HCT116 (cell line): ENCODE results near the gene ZNRF4. TPM values are rescaled to one million over a fixed set of nuclear protein-coding genes. Genes with fewer than 3 reads are reported as not detected.

ENCODE experiments used
- CBX3 ChIP-seq: IDR thresholded peaks from 2 replicates; pipeline ENCODE4 v1.6.1; 2012; ENCODE audit warnings: low read depth
- CEBPB ChIP-seq: IDR thresholded peaks from 2 replicates; pipeline ENCODE4 v1.6.1; 2012; ENCODE audit warnings: low read depth
- ELF1 ChIP-seq: IDR thresholded peaks from 2 replicates; pipeline ENCODE4 v1.6.1; 2012; ENCODE audit warnings: low read depth, borderline replicate concordance
- FOSL1 ChIP-seq: IDR thresholded peaks from 2 replicates; pipeline ENCODE4 v1.6.1; 2012; ENCODE audit warnings: low read depth
- JUND ChIP-seq: IDR thresholded peaks from 2 replicates; pipeline ENCODE4 v1.6.1; 2012
- POLR2A ChIP-seq: IDR thresholded peaks from 2 replicates; pipeline ENCODE4 v1.7.0; 2011; ENCODE audit warnings: borderline replicate concordance; ENCODE audit not compliant: insufficient read depth, insufficient read length; ENCODE audit errors: extremely low read depth
- ZNF274 ChIP-seq: fragments of 200-500 bp; sonication (Bioruptor generic); IDR thresholded peaks from 2 replicates; pipeline ENCODE4 v1.6.1; 2014; ENCODE audit warnings: mild to moderate bottlenecking, low read depth, low read length, inconsistent platforms
- total RNA-seq: library from RNA; stranded (reverse); gene quantifications from one replicate; pipeline ENCODE4 v1.2.1, GENCODE V29; 2021; ENCODE audit not compliant: unreplicated experiment
- TF ChIP-seq, protein P1 (sequence below): IDR thresholded peaks from 2 replicates; pipeline ENCODE4 v1.6.1; 2012; ENCODE audit warnings: low read depth
- TF ChIP-seq, protein P2 (sequence below): IDR thresholded peaks from 2 replicates; pipeline ENCODE4 v1.6.1; 2012
- TF ChIP-seq, protein P3 (sequence below), 3 experiments: fragments of 200-600 bp in 1 of 3; sonication (generic) in 1 of 3; IDR thresholded peaks in 2 of 3; conservative IDR thresholded peaks in 1 of 3; 2 replicates each; pipeline ENCODE4 v1.5.1; 2012 to 2017; ENCODE audit warnings: low read depth in 2 of 3, low read length in 2 of 3, antibody characterized with exemption in 1 of 3, borderline replicate concordance in 1 of 3, control low read depth in 1 of 3, mild to moderate bottlenecking in 1 of 3, mixed read lengths in 1 of 3, mixed run types in 1 of 3, moderate library complexity in 1 of 3; ENCODE audit not compliant: insufficient read depth in 1 of 3

ZNRF4 gene
- total RNA-seq, 1 experiment from 2014 or later: not detected

DNA sequence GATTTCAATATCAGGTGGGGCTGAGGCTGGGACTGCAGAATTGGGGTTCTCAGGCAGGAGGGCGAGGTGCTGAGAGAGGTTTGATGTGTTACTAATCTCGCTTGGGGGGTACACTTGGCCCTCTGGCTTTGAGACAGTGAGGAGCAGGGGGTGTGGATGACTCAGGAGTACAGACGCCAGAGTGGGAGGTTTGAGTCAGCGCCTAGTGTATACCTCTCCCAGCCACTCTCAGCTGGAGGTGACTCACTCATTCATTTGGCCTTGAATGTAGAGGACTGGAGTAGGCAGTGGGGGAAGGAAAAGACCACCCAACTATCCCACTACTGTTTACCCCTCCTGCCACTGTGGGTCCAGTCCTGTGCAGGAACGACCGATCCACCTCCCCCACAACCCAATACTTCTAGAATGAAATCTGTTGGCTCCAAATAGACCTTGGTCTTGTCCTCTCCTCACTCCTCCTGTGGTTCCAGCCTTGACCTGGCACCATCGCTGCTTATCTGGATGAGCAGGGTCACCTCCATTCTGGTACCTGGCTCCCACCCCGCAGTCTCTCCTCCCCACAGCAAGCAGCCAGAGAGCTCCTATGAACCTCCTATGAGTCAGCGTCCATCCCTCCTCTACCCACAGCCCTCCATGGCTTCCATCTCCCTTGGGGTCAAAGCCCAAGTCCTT, 20.1 kb upstream of the ZNRF4 start (continued):
- TF ChIP-seq ZNF274 (no peak), ELF1 (no peak), POLR2A (no peak), CEBPB (no peak), JUND (peak; percentile 98), FOSL1 (peak; percentile 98), CBX3 (peak; percentile 45; the same call in 1 of the 2 replicates)
- TF ChIP-seq, protein P1, sequence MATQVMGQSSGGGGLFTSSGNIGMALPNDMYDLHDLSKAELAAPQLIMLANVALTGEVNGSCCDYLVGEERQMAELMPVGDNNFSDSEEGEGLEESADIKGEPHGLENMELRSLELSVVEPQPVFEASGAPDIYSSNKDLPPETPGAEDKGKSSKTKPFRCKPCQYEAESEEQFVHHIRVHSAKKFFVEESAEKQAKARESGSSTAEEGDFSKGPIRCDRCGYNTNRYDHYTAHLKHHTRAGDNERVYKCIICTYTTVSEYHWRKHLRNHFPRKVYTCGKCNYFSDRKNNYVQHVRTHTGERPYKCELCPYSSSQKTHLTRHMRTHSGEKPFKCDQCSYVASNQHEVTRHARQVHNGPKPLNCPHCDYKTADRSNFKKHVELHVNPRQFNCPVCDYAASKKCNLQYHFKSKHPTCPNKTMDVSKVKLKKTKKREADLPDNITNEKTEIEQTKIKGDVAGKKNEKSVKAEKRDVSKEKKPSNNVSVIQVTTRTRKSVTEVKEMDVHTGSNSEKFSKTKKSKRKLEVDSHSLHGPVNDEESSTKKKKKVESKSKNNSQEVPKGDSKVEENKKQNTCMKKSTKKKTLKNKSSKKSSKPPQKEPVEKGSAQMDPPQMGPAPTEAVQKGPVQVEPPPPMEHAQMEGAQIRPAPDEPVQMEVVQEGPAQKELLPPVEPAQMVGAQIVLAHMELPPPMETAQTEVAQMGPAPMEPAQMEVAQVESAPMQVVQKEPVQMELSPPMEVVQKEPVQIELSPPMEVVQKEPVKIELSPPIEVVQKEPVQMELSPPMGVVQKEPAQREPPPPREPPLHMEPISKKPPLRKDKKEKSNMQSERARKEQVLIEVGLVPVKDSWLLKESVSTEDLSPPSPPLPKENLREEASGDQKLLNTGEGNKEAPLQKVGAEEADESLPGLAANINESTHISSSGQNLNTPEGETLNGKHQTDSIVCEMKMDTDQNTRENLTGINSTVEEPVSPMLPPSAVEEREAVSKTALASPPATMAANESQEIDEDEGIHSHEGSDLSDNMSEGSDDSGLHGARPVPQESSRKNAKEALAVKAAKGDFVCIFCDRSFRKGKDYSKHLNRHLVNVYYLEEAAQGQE: no peak
- TF ChIP-seq, protein P2, sequence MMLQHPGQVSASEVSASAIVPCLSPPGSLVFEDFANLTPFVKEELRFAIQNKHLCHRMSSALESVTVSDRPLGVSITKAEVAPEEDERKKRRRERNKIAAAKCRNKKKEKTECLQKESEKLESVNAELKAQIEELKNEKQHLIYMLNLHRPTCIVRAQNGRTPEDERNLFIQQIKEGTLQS: no peak; the same call in 1 of the 2 replicates
- TF ChIP-seq, protein P3, sequence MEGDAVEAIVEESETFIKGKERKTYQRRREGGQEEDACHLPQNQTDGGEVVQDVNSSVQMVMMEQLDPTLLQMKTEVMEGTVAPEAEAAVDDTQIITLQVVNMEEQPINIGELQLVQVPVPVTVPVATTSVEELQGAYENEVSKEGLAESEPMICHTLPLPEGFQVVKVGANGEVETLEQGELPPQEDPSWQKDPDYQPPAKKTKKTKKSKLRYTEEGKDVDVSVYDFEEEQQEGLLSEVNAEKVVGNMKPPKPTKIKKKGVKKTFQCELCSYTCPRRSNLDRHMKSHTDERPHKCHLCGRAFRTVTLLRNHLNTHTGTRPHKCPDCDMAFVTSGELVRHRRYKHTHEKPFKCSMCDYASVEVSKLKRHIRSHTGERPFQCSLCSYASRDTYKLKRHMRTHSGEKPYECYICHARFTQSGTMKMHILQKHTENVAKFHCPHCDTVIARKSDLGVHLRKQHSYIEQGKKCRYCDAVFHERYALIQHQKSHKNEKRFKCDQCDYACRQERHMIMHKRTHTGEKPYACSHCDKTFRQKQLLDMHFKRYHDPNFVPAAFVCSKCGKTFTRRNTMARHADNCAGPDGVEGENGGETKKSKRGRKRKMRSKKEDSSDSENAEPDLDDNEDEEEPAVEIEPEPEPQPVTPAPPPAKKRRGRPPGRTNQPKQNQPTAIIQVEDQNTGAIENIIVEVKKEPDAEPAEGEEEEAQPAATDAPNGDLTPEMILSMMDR (IDR thresholded peaks at IDR 0.05 in 2 of 3, conservative IDR thresholded peaks at IDR 0.05 in 1 of 3; ENCODE audit: borderline replicate concordance in 1 of 3, insufficient read depth in 1 of 3, low read depth in 2 of 3, low read length in 2 of 3): no peak
